HepG2 (cell line): ENCODE measurements around the gene GRM4. TPM values are rescaled to one million over a fixed set of nuclear protein-coding genes. Genes with fewer than 3 reads are reported as not detected.

ENCODE experiments used
- ATAC-seq: fragments of 200-7000 bp; cut with Tn5 transposase; 3 replicates; pipeline ENCODE4 v1.9.1; 2020; ENCODE audit warnings: mild to moderate bottlenecking, moderate library complexity
- BruUV-seq: library from RNA; stranded (reverse); fragments of 400-500 nt; replicated peaks from 2 replicates; lab custom pipeline; 2021; lab: Mats Ljungman, UMichigan
- CTCF ChIA-PET: fragments of 300-600 bp; formaldehyde crosslinking; extraction: SDS; loops from one replicate; lab custom pipeline; 2021; ENCODE audit warnings: low total read pairs, inconsistent platforms, low intra/inter-chr PET ratio; lab: Yijun Ruan, JAX
- POLR2A ChIA-PET: fragments of 350-600 bp; sonication (Branson Sonifier 250); formaldehyde crosslinking; loops from one replicate; lab custom pipeline; 2020; ENCODE audit warnings: antibody characterized with exemption, inconsistent platforms; lab: Yijun Ruan, JAX
- DNase-seq: peaks from one replicate; pipeline ENCODE4 v3.0.0-alpha.2; 2015; ENCODE audit warnings: low spot score
- FAIRE-seq: peaks from 3 replicates; lab custom pipeline; 2011; peaks lifted over from hg19 to GRCh38; lab: Jason Lieb, UNC
- H2AFZ ChIP-seq: one replicate; pipeline ENCODE4 v1.6.1; 2011; ENCODE audit warnings: low read length, inconsistent platforms
- H3K27ac ChIP-seq: fragments of 300-600 bp; 3 replicates; pipeline ENCODE4 v1.8.0; 2011; ENCODE audit warnings: mixed run types, mild to moderate bottlenecking, mixed read lengths, low read length, inconsistent platforms; ENCODE audit not compliant: insufficient read depth; ENCODE audit errors: extremely low read length
- H3K27me3 ChIP-seq, 2 experiments: fragments of 200-600 bp in 1 of 2; 2 replicates in 1 of 2; 3 replicates in 1 of 2; pipeline versions ENCODE4 v1.6.0 to v1.8.0; 2011; ENCODE audit warnings: low read length in 2 of 2, mild to moderate bottlenecking in 2 of 2, moderate library complexity in 2 of 2, inconsistent platforms in 1 of 2; ENCODE audit not compliant: insufficient read depth in 2 of 2, control insufficient read depth in 1 of 2
- H3K36me3 ChIP-seq, 2 experiments: fragments of 200-600 bp in 1 of 2; replicated peaks in 1 of 2; 2 replicates in 1 of 2; 3 replicates in 1 of 2; pipeline versions ENCODE4 v1.5.1 to v1.8.0; 2011; ENCODE audit warnings: low read length in 2 of 2, inconsistent platforms in 1 of 2; ENCODE audit not compliant: insufficient read depth in 2 of 2, control insufficient read depth in 1 of 2
- H3K4me1 ChIP-seq: 2 replicates; pipeline ENCODE4 v1.5.1; 2012; ENCODE audit warnings: low read length, inconsistent platforms; ENCODE audit not compliant: insufficient read depth
- H3K4me2 ChIP-seq: 2 replicates; pipeline ENCODE4 v1.6.0; 2011; ENCODE audit warnings: low read depth, low read length, inconsistent platforms
- H3K4me3 ChIP-seq, 3 experiments: fragments of 200-600 bp in 1 of 3; sonication (generic), shearing (Covaris generic) in 1 of 3; replicated peaks in 1 of 3; 2 replicates each; pipeline ENCODE4 v1.5.1; 2011 to 2016; ENCODE audit warnings: low read length in 3 of 3, inconsistent platforms in 2 of 3, low read depth in 2 of 3, mild to moderate bottlenecking in 2 of 3, control low read depth in 1 of 3, mixed read lengths in 1 of 3; ENCODE audit not compliant: insufficient read depth in 1 of 3
- H3K79me2 ChIP-seq: one replicate; pipeline ENCODE4 v1.6.1; 2011; ENCODE audit warnings: low read length, inconsistent platforms; ENCODE audit not compliant: insufficient read depth
- H3K9ac ChIP-seq: 2 replicates; pipeline ENCODE4 v1.6.0; 2011; ENCODE audit warnings: mild to moderate bottlenecking, low read depth, low read length, inconsistent platforms; ENCODE audit not compliant: insufficient read depth
- H3K9me3 ChIP-seq: 2 replicates; pipeline ENCODE4 v1.5.1; 2012; ENCODE audit warnings: mild to moderate bottlenecking, low read length
- H4K20me1 ChIP-seq: 2 replicates; pipeline ENCODE4 v1.6.0; 2011; ENCODE audit warnings: inconsistent platforms, mild to moderate bottlenecking, low read length, moderate library complexity; ENCODE audit not compliant: insufficient read depth
- CENPT ChIP-seq: sonication (generic); formaldehyde crosslinking; IDR thresholded peaks from 2 replicates; pipeline ENCODE4 v1.8.0; 2022; ENCODE audit warnings: low read depth, mild to moderate bottlenecking, moderate library complexity, missing genetic modification reagents
- HMG20A ChIP-seq: IDR thresholded peaks from 2 replicates; pipeline ENCODE4 v1.6.1; 2016; ENCODE audit warnings: borderline replicate concordance
- IRX3 ChIP-seq: sonication (generic); formaldehyde crosslinking; IDR thresholded peaks from 2 replicates; pipeline ENCODE4 v1.8.1; 2023; ENCODE audit warnings: mild to moderate bottlenecking, low read depth, missing genetic modification reagents, borderline replicate concordance
- KDM2A ChIP-seq: sonication (generic); formaldehyde crosslinking; IDR thresholded peaks from 2 replicates; pipeline ENCODE4 v1.4.0; 2020; ENCODE audit warnings: low read depth, missing genetic modification reagents, borderline replicate concordance
- TCF7 ChIP-seq: sonication (generic); IDR thresholded peaks from 2 replicates; pipeline ENCODE4 v1.6.1; 2016; ENCODE audit warnings: antibody characterized with exemption, low read depth
- ZNF605 ChIP-seq: sonication (generic); formaldehyde crosslinking; IDR thresholded peaks from 2 replicates; pipeline ENCODE4 v1.8.0; 2022; ENCODE audit warnings: mild to moderate bottlenecking, missing genetic modification reagents
- WGBS: methylation state at CpG from one replicate; pipeline ENCODE4 v1.1.6; 2017; ENCODE audit warnings: low lambda C conversion rate; 5-methylcytosine and 5-hydroxymethylcytosine counted together
- in situ Hi-C: cut with HindIII; loops from 2 replicates; pipeline ENCODE4 v1.10.0; 2017; ENCODE audit warnings: low pct_unique_long_range_greater_than_20kb; ENCODE audit not compliant: extremely low pct_ligation_motif_present
- intact Hi-C: fragments of 100-400 bp; cut with micrococcal nuclease; formaldehyde crosslinking; loops from one replicate; pipeline ENCODE4 v1.10.0; 2022; ENCODE audit not compliant: unreplicated experiment
- polyA plus RNA-seq, 8 experiments: library from polyadenylated mRNA; depleted of rRNA in 3 of 8; stranded (reverse) in 7 of 8; unstranded in 1 of 8; fragments of >200 nt; fragmentation: Illumina TruSeq in 4 of 8; extraction: Trizol in 4 of 8; gene quantifications; 2 replicates each; pipeline versions ENCODE4 v1.2.1 to v1.2.3, GENCODE V29; 2011 to 2016; ENCODE audit warnings: low read depth in 4 of 8, missing spikeins in 1 of 8, mixed read lengths in 1 of 8; ENCODE audit not compliant: insufficient read depth in 1 of 8
- total RNA-seq, 5 experiments: library from RNA; depleted of rRNA; stranded (reverse); fragments of >200 nt; fragmentation: Illumina TruSeq; extraction: Trizol; gene quantifications; 2 replicates each; pipeline ENCODE4 v1.2.3, GENCODE V29; 2016; ENCODE audit warnings: low read depth in 1 of 5
- TF ChIP-seq, protein P1 (sequence below): sonication (generic); formaldehyde crosslinking; IDR thresholded peaks from 2 replicates; pipeline ENCODE4 v1.5.1; 2020; ENCODE audit warnings: missing genetic modification reagents, mild to moderate bottlenecking, borderline replicate concordance

The GRM4 gene
- total and polyA plus RNA-seq, 2 of the 13 experiments (the other 11 are each of a cell fraction or from before 2014, with no cell fraction given), result not detected

DNA sequence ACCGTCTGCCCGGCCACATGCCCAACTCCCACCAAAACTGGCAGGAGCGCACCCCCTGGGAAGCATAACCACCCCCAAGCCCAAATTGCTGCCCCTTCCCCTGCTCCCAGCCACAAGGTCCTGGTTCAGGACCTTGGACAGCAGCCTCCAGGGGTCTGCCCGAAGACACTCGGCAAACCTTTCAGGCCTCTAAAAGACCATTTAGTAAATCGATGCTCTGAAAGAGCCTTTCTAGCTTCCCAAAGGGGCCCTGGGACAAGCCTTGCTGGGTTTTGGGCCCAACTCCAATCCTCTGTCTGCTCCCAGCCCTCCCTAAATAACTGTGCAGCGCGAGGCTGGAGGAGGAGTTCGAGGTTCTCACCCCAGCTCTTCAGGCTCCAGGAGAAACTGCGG lies 30.5 kb downstream of the GRM4 start (continued):
- no peak for TF ChIP-seq TCF7
- 0 out of 2 replicates have a peak, but pooled peaks have one; percentile 24 for TF ChIP-seq IRX3 (CRISPR knock-in tag)
- 0 out of 2 replicates have a peak, but pooled peaks have one; percentile 53 for TF ChIP-seq CENPT
- TF ChIP-seq, protein P1, sequence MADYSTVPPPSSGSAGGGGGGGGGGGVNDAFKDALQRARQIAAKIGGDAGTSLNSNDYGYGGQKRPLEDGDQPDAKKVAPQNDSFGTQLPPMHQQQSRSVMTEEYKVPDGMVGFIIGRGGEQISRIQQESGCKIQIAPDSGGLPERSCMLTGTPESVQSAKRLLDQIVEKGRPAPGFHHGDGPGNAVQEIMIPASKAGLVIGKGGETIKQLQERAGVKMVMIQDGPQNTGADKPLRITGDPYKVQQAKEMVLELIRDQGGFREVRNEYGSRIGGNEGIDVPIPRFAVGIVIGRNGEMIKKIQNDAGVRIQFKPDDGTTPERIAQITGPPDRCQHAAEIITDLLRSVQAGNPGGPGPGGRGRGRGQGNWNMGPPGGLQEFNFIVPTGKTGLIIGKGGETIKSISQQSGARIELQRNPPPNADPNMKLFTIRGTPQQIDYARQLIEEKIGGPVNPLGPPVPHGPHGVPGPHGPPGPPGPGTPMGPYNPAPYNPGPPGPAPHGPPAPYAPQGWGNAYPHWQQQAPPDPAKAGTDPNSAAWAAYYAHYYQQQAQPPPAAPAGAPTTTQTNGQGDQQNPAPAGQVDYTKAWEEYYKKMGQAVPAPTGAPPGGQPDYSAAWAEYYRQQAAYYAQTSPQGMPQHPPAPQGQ, result no peak
- peak; percentile 17; the same call in 1 of the 2 replicates for TF ChIP-seq HMG20A

DNA sequence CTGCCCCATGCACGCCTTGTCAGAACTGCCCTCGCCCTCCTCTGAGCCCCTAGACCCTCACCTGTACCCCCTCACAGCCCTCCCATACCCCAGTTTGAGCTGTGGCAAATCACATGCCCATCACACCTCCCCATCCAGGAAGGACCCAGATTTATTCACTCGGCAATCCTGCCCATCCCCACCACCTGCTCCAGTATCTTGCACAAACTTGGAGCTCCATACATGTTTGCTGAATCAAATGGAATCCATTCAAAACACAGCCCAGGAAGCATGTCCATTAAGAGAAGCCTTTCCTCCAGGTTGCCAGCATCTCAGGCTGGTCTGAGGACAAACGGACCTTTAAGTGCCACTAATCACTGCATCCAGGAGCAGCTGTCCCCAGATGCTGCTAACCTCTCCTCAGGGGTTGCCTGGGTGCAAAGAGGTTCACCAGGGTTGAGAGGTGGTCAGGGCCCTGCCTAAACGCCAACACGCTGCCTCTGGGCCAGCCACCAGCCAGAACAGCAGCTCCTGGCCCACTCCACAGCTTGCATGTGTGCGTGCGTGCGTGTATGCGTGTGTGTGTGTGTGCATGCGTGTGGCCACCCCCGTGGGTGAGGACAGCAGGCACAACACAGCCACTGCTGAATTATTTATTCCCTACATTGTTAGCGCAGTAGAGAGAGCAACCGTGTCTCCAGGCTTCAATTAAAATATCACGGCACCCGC lies 31.0 kb downstream of the GRM4 start:
- no peak for ATAC-seq
- BruUV-seq, result no TSS peak
- no peaks in the 10 kb centered on the region for H3K79me2 ChIP-seq
- TF ChIP-seq KDM2A (CRISPR knock-in tag), result 0 out of 2 replicates have a peak, but pooled peaks have one; percentile 3
- TF ChIP-seq ZNF605, result no peak
- TF ChIP-seq, all 625 proteins: peak for 1
- FAIRE-seq, result no peak
- Histone ChIP-seq H3K4me2 (no peak overlapping the region), H3K27ac (no peak overlapping the region), H4K20me1 (no peaks in the 10 kb centered on the region; the same call in 1 of the 2 replicates), H2AFZ (no peak overlapping the region), H3K36me3 (no peaks in the 10 kb centered on the region), H3K27me3 (peaks cover 2 to 16% of the 10 kb centered on the region in 2 experiments; a peak in 3 of 5 replicates), H3K4me1 (no peaks in the 10 kb centered on the region), H3K9ac (no peak overlapping the region), H3K4me3 (no peak overlapping the region), H3K9me3 (no peaks in the 10 kb centered on the region)
- ChIA-PET CTCF (no interaction called here), POLR2A (no interaction called here)
- DNase-seq, result no peak
- WGBS, result 18% methylated on average over 15 of the region's 16 CpGs
- intact Hi-C loops (no loop called here), in situ Hi-C loops (no loop called here)
